ENCODE measurements around the gene THAP5.
"Not testable (repeated sequence)": the region's sequence is repeated elsewhere in the genome, so short reads cannot be mapped to it uniquely, and the experiment has no call there.

Gene THAP5

DNA sequence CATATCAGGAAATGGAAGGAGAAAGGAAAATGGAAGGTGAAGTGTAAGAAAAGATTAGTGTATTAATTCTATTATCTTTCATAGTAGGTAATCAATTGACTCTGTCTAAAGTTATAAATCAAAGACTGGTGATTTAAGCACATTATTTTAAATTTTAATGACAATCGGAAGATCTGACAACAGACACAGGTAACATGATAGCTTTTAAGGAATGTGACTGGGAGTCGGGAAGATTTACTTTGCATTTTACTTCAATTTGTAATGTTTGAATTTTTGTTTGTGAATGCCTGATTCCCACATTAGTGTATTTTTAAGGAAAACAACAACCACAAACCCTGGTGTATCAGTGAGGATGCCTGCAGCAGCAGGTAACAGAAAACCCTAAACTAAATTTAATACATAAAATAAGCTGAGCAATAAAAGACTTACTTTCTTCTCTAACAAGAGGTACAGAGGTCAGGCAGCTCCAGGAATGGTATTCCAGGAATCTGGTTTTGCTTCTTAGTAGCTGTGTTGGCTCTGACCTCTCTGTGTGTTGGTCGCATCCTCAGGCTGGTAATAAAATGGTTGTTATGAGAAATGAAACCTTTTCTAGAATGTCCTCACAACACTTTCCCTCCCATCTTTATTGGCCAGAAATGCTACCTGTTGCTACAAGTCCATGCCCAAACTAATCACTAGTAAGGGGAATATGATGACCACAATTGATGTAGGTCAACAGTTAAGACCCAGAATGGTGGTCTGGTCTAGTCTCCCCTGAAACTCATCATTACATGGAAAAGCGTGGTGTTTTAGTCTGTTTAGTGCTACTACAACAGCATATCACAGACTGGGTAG lies 12.4 kb upstream of the THAP5 start:
- no peak for DNase-seq

GRCh38 chr7:108580298-108580697 lies 10.8 kb upstream of the THAP5 start:
- no peak for DNase-seq

GRCh38 chr7:108578937-108579336 lies 9.4 kb upstream of the THAP5 start:
- no peak for DNase-seq

DNA sequence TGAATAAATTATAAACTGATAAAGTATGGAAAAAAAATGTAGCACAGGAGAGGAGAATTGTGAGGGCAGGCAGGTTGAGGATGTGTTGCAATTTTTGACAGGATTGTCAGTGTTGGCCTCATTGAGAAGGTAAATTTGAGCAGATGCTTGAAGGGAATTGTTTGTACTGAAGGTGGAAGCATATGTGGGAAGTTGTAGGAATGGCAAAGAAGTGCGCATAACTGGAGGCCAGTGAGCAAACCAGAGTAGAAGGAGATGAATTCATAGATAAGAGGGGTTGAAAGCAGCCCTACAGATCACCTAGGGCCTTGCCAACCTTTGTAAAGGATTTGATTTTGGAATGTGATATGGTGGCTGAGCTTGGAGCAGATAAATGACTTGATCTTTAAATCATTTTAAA lies 6.6 kb upstream of the THAP5 start:
- DNase-seq = no peak

DNA sequence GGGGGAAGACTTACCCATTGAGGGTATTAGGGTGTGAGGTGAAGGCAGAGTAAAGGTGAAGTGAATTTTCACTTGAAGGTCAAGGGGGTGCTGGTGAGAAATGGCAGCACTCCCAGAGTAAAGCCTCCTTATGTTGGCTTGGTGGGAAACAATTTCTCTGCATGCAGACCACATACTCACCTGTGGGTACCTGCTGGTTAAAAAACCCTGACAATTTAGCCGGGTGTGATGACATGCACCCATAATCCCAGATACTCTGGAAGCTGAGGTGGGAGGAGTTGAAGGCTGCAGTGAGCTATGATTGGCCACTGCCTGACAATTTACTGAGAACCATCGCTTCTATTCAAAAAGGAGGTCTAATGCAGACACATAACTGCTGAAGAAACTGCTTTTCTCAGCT lies 5.7 kb upstream of the THAP5 start:
- DNase-seq = no peak

DNA sequence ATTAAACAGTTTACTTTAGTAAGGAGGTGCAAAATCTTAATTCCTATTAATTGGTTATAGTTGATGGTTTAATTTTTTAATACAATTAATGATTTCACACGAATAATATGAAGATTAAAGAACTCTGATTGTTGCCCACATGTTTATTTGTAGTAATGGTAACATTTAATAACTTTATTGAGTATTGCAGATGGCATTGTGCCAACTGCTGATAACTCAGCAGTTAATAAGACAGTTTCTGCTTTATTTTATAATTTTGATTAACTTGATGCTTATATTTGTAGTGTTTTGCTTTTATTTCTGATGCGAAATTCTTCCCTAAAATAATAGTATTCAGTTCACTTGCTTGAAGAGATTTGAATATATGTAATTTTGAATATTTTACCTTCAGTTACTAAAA lies 3.0 kb upstream of the THAP5 start:
- no peak for DNase-seq

- peak; percentile 5 to 25 for DNase-seq
Measured at GRCh38 chr7:108570146-108570755, 745 bp upstream of the THAP5 start.

GRCh38 chr7:108568801-108569380 lies 615 bp downstream of the THAP5 start:
- no peak for DNase-seq

- no peak for DNase-seq
Measured at GRCh38 chr7:108565987-108566386, 3.5 kb downstream of the THAP5 start.

GRCh38 chr7:108561047-108561619 lies 8.4 kb downstream of the THAP5 start:
- no peak for DNase-seq

DNA sequence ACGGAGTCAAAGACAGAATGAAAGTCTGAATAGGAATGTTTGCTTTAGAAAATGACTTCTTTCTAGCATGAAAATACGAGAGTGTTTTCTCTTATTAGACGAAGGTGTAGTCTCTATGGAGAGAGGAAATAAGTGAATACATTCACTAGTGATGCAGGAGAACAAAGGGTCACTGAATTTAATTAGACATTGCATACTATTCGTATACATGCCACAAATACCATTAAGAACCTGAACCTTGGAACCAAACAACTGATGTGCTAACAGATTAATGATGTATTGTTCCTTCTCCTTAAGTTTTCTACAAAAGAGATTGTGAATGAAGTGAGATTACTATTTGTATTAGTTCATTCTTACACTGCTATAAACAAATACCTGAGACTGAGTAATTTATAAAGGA lies 10.3 kb downstream of the THAP5 start:
- DNase-seq = no peak

GRCh38 chr7:108557617-108558016 lies 11.9 kb downstream of the THAP5 start:
- DNase-seq = no peak

DNA sequence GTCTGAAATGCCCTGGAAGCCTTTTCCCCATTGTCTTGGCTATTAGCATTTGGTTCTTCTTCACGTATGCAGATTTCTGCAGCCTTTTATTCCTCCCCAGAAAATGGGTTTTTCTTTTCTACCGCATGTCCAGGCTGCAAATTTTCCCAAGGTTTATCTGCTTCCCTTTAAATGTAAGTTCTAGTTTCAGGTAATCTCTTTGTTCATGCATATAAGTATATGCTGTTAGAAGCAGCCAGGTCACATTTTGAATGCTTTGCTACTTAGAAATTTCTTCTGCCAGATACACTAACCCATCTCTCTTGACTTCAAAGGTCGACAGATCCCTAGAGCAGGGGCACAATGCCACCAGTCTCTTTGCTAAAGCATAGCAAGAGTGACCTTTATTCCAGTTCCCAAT lies 12.3 kb downstream of the THAP5 start:
- DNase-seq = no peak

DNA sequence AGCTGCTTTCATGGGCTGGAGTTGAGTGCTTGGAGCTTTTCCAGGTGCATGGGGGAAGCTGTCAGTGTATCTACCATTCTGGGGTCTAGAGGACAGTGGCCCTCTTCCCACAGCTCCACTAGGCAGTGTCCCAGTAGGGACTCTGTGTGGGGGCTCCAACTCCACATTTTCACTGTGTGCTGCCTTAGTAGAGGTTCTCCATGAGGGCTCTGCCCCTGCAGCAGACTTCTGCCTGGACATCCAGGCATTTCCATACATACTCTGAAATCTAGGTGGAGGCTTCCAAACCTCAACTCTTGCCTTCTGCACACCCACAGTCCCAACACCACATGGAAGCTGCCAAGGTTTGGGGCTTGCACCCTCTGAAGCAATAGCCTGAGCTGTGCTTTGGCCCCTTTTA lies 12.8 kb downstream of the THAP5 start:
- not testable (repeated sequence) for DNase-seq

DNA sequence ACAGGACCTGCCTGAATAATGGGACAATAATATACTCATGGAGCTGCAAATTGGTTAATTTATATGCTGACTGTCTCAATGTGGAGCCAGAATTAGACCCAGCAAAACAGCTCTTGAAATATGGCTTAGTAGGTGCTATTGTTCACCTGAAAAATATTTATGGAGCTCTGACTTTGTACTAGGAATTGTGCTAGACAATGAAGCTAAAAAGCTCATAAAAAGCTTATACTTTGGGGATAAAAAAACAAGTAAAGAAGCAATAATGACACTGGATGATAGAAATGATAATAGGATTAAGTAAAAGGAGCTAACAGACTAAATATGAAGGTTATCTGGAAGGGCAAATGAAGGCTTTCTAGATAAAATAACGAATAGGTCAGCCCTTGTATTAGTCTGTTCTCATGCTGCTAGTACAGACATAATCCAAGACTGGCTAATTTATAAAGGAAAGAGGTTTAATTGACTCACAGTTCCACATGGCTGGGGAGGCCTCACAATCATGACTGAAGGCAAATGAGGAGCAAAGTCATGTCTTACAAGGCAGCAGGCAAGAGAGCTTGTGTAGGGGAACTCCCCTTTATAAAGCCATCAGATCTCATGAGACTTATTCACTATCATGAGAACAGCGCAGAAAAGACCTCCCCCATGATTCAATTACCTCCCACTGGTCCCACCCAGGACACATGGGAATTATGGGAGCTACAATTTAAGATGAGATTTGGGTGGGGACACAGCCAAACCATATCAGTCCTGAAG lies 21.2 kb downstream of the THAP5 start:
- DNase-seq = not testable (repeated sequence)

- no peak for DNase-seq
Measured at GRCh38 chr7:108541478-108541877, 28.0 kb downstream of the THAP5 start.

- DNase-seq = not testable (repeated sequence)
Measured at GRCh38 chr7:108538685-108539084, 30.8 kb downstream of the THAP5 start.

GRCh38 chr7:108538236-108538635 lies 31.3 kb downstream of the THAP5 start:
- not testable (repeated sequence) for DNase-seq

GRCh38 chr7:108537229-108537628 lies 32.3 kb downstream of the THAP5 start:
- no peak for DNase-seq

- no peak for DNase-seq
Measured at GRCh38 chr7:108535744-108536143, 33.8 kb downstream of the THAP5 start.

- no peak for DNase-seq
Measured at GRCh38 chr7:108535257-108535656, 34.2 kb downstream of the THAP5 start.

DNA sequence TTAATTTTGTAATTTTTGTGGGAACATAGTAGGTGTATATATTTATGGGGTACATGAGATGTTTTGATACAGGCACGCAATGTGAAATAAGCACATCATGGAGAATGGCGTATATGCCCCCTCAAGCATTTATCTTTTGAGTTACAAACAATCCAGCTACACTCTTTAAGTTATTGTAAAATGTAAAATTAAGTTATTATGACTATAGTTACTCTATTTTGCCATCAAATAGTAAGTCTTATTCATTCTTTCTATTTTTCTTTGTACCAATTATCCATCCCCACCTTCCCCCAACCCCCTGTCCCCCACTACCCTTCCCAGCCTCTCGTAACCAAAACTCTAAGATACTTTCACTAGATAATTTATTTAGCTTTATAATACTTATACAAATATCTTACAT lies 35.8 kb downstream of the THAP5 start:
- DNase-seq = no peak

DNA sequence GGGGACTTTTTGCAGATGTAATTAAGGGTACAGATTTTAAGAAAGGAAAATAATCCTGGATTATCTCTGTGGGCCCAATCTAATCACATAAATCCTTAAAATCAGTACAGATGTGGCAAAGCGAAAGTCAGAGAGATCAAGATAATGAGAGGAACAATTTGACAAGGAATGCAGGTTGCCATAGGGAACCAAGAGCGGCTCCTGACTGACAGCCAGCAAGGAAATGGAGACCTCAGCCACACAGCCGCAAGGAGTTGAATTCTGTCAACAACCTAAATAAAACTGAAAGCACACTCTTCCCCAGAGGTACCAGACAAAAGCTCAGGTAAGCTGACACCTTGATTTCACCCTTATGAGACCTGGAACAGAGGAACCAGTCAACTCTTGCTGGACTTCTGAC lies 40.2 kb downstream of the THAP5 start:
- DNase-seq = no peak

All from NCI-H446 (cell line).